GM18526 (cell line): ENCODE results near the gene UGT1A4.

Experiments used
- POLR2A ChIP-seq: IDR thresholded peaks from 3 replicates; pipeline ENCODE4 v1.6.1; 2011; ENCODE audit not compliant: insufficient read length; ENCODE audit errors: extremely low read depth

Gene UGT1A4

GRCh38 chr2:233822101-233822771 is 103.7 kb downstream of the UGT1A4 start:
- TF ChIP-seq POLR2A = no peak
